Immature natural killer cell (primary cell): ENCODE results near the gene PKNOX2. TPM values are rescaled to one million over a fixed set of nuclear protein-coding genes. Genes with fewer than 3 reads are reported as not detected.
"Not testable (repeated sequence)": the region's sequence is repeated elsewhere in the genome, so short reads cannot be mapped to it uniquely, and the experiment has no call there.

Experiments
- DNase-seq, 3 donors: peaks; one replicate each; pipeline ENCODE4 v3.0.0; 2022; ENCODE audit warnings: mixed read lengths in 1 of 3
- H3K27ac Mint-ChIP-seq, 6 donors: one replicate each; pipeline ENCODE4 v1.8.0; 2020; ENCODE audit warnings: mixed read lengths in 6 of 6, mild to moderate bottlenecking in 5 of 6, inconsistent platforms in 4 of 6, moderate library complexity in 3 of 6
- H3K27me3 Mint-ChIP-seq, 3 donors: one replicate each; pipeline ENCODE4 v1.8.0; 2020 to 2021; ENCODE audit warnings: low read depth in 3 of 3, mild to moderate bottlenecking in 3 of 3, mixed read lengths in 3 of 3, moderate library complexity in 3 of 3, inconsistent platforms in 1 of 3
- H3K36me3 Mint-ChIP-seq, 3 donors: one replicate each; pipeline ENCODE4 v1.8.0; 2020; ENCODE audit warnings: mixed read lengths in 3 of 3, inconsistent platforms in 2 of 3, mild to moderate bottlenecking in 2 of 3
- H3K4me1 Mint-ChIP-seq, 2 donors: one replicate each; pipeline ENCODE4 v1.8.0; 2020; ENCODE audit warnings: inconsistent platforms in 2 of 2, mild to moderate bottlenecking in 2 of 2, mixed read lengths in 2 of 2, moderate library complexity in 1 of 2
- H3K4me3 Mint-ChIP-seq, 5 donors: one replicate each; pipeline ENCODE4 v1.8.0; 2020; ENCODE audit warnings: mild to moderate bottlenecking in 5 of 5, mixed read lengths in 5 of 5, inconsistent platforms in 3 of 5, moderate library complexity in 3 of 5
- H3K9me3 Mint-ChIP-seq, 6 donors: one replicate each; pipeline ENCODE4 v1.8.0; 2020; ENCODE audit warnings: mild to moderate bottlenecking in 6 of 6, mixed read lengths in 6 of 6, inconsistent platforms in 4 of 6, moderate library complexity in 3 of 6
- polyA plus RNA-seq, 3 donors: library from polyadenylated mRNA; unstranded; fragments of 300-500 nt; fragmentation: Illumina TruSeq; gene quantifications; one replicate each; pipeline ENCODE4 v1.2.3, GENCODE V29; 2021

The PKNOX2 gene
- polyA plus RNA-seq, 3 donors from 2014 or later, result not detected

DNA sequence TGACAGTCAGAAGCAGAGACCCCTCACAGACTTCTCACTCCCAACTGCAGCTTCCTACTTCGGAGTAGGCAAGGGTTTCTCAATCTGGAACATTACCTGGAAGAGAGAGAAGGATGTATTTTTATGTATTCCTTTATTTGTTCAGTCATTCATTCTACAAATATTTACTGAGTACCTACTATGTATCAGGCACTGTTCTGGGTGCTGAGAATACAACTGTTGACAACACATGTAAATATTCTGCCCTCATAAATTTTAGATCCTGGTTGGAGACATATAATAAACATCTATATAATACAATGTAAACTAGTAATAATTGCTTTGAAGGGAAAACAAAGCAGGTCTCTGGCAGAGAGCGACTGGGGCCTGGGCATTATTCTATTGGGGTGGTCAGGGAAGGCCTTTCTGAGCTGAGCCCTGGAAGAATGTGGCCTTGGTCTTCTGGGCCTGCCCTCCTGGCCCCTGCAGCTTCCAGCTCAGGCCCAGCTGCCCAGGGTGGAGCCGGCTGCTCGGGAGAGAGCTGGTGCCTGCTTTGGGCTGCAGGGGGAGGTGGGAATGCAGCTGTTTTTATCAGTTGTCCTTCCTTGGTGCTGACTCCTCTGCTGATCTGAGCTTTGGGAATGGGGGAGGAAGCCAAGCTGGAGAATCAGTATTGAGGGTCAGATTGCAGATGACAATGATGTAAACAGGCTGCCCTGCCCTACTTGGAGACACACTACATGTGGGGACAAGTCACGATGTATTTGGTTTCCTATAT lies 46.8 kb downstream of the PKNOX2 start:
- DNase-seq, result no peak
- Mint-ChIP-seq H3K4me3 (no peak overlapping the region), H3K36me3 (no peaks in the 10 kb centered on the region), H3K27ac (no peak overlapping the region), H3K27me3 (peaks cover 0 to 10% (median 4%) of the 10 kb centered on the region in 3 donors), H3K9me3 (no peaks in the 10 kb centered on the region), H3K4me1 (no peaks in the 10 kb centered on the region)

DNA sequence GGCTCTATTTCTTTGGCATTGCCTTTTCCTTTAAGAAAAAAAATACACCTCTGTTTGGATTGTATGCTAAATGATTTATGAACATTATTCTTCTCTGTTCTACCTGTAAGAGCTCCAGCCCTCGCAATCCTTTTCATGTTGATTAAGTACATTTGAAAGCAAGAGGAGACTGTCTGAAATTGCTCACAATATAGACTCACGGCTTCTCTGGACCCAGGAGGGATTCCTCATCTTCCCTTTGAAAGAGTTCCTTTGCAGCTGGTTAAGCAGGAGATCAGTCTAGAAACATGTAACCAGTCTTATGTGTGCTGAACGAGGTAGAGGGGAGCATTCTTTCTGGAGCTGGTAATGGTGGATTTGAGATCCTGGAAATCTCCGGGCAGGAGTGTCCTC lies 47.4 kb downstream of the PKNOX2 start:
- Mint-ChIP-seq H3K27me3 (peaks cover 0 to 9% (median 4%) of the 10 kb centered on the region in 3 donors), H3K9me3 (no peaks in the 10 kb centered on the region), H3K4me3 (no peak overlapping the region)

DNA sequence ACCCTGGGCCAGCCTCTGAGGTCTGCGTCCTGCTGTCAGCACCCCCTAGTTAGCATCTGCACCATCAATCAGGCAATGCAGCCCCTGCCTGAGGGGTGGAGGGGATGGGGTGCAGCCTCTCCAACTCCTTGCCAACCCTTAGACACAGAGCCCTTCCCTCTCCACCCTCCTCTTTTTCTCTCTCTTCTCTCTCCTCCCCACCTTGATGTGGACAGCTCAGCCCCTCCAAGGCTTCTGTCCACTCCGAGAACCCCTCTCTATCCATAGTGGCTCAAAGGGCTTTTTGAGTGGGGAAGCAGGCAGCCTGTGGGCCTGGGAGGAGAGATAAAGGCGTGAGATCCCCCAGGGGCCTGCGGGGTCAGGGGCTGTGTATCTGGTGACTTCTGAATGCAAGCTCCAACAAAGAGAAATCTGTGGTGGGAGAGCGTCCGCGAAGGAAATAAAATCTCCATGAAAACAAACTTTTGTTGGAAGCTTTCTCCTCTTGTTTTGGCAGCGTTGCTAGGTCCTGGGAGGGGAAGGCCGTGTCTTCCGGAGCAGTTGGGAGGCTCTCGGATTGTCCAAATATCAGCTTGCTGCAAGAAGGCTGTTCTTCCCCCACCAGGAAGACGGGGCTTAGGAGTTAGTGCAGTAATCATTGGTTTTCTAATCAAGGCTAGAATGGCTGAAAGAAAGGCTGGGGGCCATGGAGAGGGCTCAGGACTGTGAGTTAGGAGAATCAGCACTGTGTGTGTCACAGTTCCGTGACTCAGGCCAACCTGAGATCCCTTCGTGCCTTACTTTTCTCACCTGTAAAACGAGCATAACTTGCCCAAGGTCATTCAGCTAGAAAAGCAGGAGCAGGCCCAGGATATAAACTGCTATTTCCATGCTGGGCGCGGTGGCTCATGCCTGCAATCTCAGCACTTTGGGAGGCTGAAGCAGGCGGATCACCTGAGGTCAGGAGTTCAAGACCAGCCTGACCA lies 50.3 kb downstream of the PKNOX2 start:
- no peaks in the 10 kb centered on the region for H3K4me1 Mint-ChIP-seq
- no peak overlapping the region for H3K4me3 Mint-ChIP-seq
- DNase-seq, result no peak
- peaks cover 0 to 15% (median 6%) of the 10 kb centered on the region in 3 donors for H3K27me3 Mint-ChIP-seq
- H3K9me3 Mint-ChIP-seq, result no peaks in the 10 kb centered on the region
- no peaks in the 10 kb centered on the region for H3K36me3 Mint-ChIP-seq
- H3K27ac Mint-ChIP-seq, result no peak overlapping the region

More for the DNA sequence above, 47.4 kb downstream of the PKNOX2 start:
- H3K36me3 Mint-ChIP-seq, result no peaks in the 10 kb centered on the region
- H3K27ac Mint-ChIP-seq, result no peak overlapping the region
- H3K4me1 Mint-ChIP-seq, result no peaks in the 10 kb centered on the region
- no peak for DNase-seq

DNA sequence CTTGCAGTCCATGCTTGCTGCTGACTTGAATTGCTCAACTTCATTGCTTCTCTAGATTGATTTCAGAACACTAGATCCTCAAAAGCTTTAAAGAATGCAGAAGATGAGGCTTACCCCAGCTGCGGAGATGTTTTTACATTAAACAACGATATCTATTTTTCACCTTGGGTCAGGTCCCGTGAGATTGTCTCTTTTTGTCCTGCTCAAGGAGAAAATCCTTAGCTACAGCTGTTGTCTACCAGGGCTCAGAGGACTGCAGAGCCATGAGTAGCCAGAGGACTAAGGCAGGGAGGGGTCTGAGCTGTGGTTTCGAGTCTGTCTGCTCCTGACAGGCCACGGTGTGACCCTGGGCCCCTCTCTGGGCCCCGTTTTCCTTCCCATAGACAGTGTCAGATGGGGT lies 51.4 kb downstream of the PKNOX2 start:
- DNase-seq, result no peak
- Mint-ChIP-seq H3K4me1 (no peaks in the 10 kb centered on the region), H3K4me3 (no peak overlapping the region), H3K9me3 (no peaks in the 10 kb centered on the region), H3K27me3 (peaks cover 0 to 25% (median 6%) of the 10 kb centered on the region in 3 donors), H3K27ac (no peak overlapping the region), H3K36me3 (no peaks in the 10 kb centered on the region)

DNA sequence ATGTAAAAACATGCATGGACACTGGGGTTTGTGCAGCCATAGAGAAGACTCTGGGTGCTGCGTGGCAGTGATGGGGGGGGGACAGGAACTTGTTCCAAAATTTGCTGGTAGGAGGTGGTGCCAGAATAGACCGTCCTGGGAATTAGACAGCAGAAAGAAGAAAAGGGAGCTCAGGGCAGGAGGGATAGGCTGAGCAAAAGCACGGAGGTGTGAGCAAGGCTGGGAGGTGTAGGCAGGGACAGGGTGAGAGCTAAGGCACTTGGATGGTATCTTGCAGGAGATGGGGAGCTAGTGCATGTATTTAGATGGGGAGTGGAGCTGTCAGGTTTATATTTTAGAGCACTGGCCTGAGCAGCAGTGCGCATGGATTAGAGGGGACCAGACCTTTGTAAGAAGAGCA lies 53.8 kb downstream of the PKNOX2 start:
- Mint-ChIP-seq H3K4me1 (no peaks in the 10 kb centered on the region), H3K36me3 (no peaks in the 10 kb centered on the region), H3K9me3 (no peaks in the 10 kb centered on the region), H3K27ac (no peak overlapping the region), H3K4me3 (no peak overlapping the region), H3K27me3 (peaks cover 1 to 23% (median 6%) of the 10 kb centered on the region in 3 donors)
- no peak for DNase-seq

DNA sequence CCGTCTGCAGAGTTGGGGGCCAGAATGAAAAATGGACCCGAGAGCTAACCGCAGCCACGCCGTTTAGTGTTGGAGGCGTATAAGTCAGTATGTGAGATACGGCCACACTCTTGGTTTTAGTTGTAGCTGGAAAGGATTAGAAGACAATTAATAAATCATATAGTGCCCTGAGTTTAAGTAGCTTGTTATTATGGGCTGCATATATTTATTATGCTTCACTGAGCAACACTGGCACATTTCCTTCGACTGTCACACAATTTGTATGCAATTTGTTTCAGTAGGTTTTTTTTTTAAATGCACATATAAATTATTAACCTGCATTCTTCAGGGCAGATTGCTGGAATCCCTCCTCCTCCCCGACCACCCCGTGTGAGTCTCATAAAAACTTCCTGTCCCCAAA lies 56.9 kb downstream of the PKNOX2 start:
- peaks cover 1 to 22% (median 2%) of the 10 kb centered on the region in 3 donors for H3K27me3 Mint-ChIP-seq
- H3K4me1 Mint-ChIP-seq, result no peaks in the 10 kb centered on the region
- DNase-seq, result no peak
- H3K9me3 Mint-ChIP-seq, result no peaks in the 10 kb centered on the region
- H3K36me3 Mint-ChIP-seq, result no peaks in the 10 kb centered on the region
- no peak overlapping the region for H3K27ac Mint-ChIP-seq
- H3K4me3 Mint-ChIP-seq, result no peak overlapping the region

DNA sequence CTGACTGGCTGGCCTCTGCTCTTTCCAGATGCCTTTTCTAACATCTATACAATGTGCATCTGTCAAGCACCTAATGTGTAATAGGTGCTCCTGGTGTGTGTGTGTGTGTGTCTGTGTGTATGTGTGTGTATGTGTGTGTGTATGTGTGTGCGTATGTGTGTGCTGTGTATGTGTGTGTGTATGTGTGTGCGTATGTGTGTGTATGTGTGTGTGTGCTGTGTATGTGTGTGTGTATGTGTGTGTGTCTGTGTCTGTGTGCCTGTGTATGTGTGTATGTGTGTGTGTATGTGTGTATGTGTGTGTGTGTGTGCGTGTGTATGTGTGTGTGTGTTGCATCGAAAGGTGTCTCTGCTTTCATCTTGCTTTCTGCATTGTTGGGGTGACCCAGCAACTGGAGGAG lies 57.9 kb downstream of the PKNOX2 start:
- Mint-ChIP-seq H3K27me3 (peaks cover 1 to 24% (median 2%) of the 10 kb centered on the region in 3 donors), H3K27ac (no peak overlapping the region), H3K4me1 (no peaks in the 10 kb centered on the region), H3K4me3 (no peak overlapping the region), H3K36me3 (no peaks in the 10 kb centered on the region), H3K9me3 (no peaks in the 10 kb centered on the region)
- DNase-seq, result no peak

DNA sequence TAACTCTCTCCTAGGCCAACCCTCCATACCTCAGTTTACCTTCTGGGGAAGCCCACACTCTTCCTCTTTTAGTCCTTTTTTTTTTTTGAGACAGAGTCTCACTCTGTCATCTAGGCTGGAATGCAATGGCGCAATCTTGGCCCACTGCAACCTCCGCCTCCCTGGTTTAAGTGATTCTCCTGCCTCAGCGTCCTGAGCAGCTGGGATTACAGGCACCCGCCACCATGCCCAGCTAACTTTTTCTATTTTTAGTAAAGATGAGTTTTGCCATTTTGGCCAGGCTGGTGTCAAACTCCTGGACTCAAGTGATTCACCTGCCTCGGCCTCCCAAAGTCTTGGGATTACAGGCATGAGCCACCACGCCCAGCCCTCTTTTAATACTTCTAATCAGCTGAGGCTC lies 58.6 kb downstream of the PKNOX2 start:
- H3K4me1 Mint-ChIP-seq, H3K9me3 Mint-ChIP-seq, H3K4me3 Mint-ChIP-seq, H3K27ac Mint-ChIP-seq, DNase-seq, H3K36me3 Mint-ChIP-seq: not testable (repeated sequence)
- H3K27me3 Mint-ChIP-seq, result peaks cover 1 to 20% (median 2%) of the 10 kb centered on the region in 3 donors

DNA sequence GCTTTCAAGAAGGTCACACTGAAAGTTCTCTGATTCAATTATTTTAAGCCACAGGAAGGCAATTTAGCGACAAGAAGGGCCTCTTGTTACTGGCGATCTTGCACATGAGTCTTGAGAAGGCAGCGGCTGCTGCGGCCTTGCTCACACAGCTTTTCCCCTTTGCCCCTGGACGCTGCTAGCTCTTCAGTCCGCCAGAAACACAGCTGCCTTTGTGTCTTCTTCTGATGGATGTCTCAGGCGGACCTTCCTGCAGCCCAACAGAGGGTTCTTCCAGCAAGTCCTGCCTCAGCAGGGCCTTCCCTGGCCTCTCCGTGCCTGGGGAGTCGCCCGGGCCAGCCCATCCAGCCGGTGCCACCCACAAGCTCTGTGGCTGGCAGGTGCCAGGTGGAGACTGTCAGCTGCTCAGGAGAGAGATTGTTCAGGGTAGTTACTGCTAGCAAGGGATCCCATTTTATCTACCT lies 59.4 kb downstream of the PKNOX2 start:
- H3K27ac Mint-ChIP-seq, result no peak overlapping the region
- H3K9me3 Mint-ChIP-seq, result no peaks in the 10 kb centered on the region
- H3K4me3 Mint-ChIP-seq, result no peak overlapping the region
- peaks cover 0 to 18% (median 5%) of the 10 kb centered on the region in 3 donors for H3K27me3 Mint-ChIP-seq
- no peak for DNase-seq
- H3K36me3 Mint-ChIP-seq, result no peaks in the 10 kb centered on the region
- H3K4me1 Mint-ChIP-seq, result no peaks in the 10 kb centered on the region

DNA sequence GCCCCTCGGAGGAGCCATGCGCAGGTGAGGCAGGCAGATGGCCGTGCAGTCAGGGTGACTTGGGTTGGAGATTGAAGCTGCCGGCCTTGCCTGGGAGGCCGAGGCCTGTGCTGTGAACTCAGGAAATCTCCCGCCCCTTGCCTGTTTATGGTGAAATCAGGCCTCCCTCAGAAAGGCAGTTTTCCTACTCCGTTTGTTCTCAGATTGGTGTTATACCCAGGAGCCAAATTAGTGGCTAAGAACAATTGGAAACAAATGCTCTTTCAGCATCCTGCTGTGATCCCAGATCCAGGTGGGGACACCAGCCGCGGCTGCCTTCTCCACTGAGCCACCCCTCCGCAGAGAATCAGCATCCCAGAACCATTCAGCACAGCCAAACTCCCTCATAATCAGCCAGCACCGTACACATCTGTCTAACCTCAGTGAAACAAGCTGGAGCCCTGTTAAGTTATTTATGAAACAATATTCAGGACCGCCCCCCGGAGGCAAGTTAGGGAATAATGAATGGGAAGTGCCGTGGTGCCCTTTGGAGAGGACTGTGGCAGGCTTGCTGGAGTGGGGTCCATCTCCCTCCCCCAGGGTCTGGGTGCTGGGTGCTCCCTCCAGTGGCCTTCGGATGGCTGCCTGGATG lies 60.0 kb downstream of the PKNOX2 start:
- H3K27me3 Mint-ChIP-seq, result peaks cover 0 to 18% (median 5%) of the 10 kb centered on the region in 3 donors
- no peak overlapping the region for H3K27ac Mint-ChIP-seq
- H3K9me3 Mint-ChIP-seq, result no peaks in the 10 kb centered on the region
- H3K4me3 Mint-ChIP-seq, result no peak overlapping the region
- H3K36me3 Mint-ChIP-seq, result no peaks in the 10 kb centered on the region
- no peak for DNase-seq
- no peaks in the 10 kb centered on the region for H3K4me1 Mint-ChIP-seq

DNA sequence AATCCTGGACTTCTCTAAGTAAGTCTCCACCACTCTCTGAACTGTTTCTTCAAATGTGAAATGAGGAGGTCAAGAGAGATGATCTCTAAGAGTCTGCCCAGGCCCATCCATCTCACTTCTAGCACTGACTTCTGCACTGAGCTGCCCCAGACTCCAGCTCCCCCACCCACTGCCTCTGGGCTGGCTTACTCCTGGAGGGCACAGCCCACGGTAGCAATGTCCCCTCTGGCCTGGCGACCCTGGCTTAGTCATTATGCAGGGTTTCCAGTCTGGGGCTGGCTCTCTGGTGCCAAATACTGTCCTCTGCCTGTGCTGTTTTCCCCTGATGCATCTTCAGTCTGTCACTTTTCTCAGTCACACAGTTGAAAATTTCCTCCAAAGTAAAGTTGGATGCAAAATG lies 60.9 kb downstream of the PKNOX2 start:
- no peak overlapping the region for H3K4me3 Mint-ChIP-seq
- no peak for DNase-seq
- H3K4me1 Mint-ChIP-seq, result no peaks in the 10 kb centered on the region
- no peaks in the 10 kb centered on the region for H3K9me3 Mint-ChIP-seq
- no peak overlapping the region for H3K27ac Mint-ChIP-seq
- peaks cover 0 to 12% (median 5%) of the 10 kb centered on the region in 3 donors for H3K27me3 Mint-ChIP-seq
- no peaks in the 10 kb centered on the region for H3K36me3 Mint-ChIP-seq

DNA sequence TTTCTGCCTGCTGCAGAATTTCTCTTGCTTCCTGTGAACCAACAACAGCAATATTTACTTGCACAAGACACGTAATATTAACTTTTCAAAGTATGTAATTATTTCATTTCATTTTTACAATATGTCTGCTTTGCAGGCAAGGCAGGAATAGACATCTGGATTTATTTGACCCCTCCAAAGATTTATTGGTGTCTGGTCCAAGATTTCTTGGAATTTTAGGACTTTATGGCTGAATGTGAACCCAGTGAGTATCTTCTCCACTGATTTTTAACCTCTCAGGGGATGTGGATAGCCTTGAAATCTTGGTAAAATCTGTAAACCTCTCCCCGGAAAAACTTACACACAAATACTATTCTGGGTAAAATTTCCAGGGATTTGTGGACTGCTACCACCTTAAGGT lies 61.5 kb downstream of the PKNOX2 start:
- Mint-ChIP-seq H3K27me3 (peaks cover 0 to 7% (median 5%) of the 10 kb centered on the region in 3 donors), H3K4me1 (no peaks in the 10 kb centered on the region), H3K9me3 (no peaks in the 10 kb centered on the region), H3K4me3 (no peak overlapping the region), H3K36me3 (no peaks in the 10 kb centered on the region), H3K27ac (no peak overlapping the region)
- no peak for DNase-seq

DNA sequence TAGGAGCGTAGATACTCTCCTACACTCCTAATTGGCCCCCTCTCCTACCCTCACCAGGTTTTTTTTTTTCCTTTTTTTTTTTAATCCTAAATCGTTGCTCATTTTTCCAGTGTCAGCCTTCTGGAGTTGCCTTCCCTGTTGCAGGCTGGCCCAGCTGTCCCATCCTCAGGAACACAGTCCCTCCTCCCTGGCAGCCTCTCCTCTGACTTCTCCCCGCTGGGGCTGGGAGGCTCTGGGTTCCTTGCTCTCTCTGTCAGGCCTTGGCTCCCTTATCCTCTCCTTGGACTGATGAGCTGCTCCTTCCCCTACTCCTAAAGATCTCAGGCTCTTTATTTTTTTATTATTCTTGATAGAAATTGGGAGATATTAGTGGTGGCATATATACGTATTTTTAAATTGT lies 62.2 kb downstream of the PKNOX2 start:
- H3K9me3 Mint-ChIP-seq, result no peaks in the 10 kb centered on the region
- DNase-seq, result no peak
- H3K4me3 Mint-ChIP-seq, result no peak overlapping the region
- no peak overlapping the region for H3K27ac Mint-ChIP-seq
- no peaks in the 10 kb centered on the region for H3K36me3 Mint-ChIP-seq
- H3K4me1 Mint-ChIP-seq, result no peaks in the 10 kb centered on the region
- H3K27me3 Mint-ChIP-seq, result peaks cover 0 to 7% (median 5%) of the 10 kb centered on the region in 3 donors

DNA sequence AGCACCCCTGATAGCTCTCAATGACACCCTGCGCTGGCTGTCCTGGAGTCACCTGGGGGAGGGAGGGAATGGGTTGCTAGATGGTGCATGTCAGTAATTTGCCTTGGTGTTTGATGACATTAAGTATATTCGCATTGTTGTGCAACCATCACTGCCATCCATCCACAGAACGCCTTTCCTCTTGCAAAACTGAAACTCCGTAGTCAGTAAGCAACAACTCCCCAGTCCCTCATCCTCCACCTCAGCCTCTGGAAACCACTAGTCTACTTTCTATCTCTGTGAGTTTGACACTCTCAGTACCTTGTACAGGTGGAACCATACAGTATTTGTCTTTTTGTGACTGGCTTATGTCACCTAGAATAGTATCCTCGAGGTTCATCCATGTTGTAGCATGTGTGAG lies 62.6 kb downstream of the PKNOX2 start:
- Mint-ChIP-seq H3K27ac (no peak overlapping the region), H3K9me3 (no peaks in the 10 kb centered on the region), H3K4me1 (no peaks in the 10 kb centered on the region), H3K4me3 (no peak overlapping the region), H3K36me3 (no peaks in the 10 kb centered on the region), H3K27me3 (peaks cover 0 to 7% (median 5%) of the 10 kb centered on the region in 3 donors)
- no peak for DNase-seq
